SU-DHL-6 (cell line): ENCODE results near the gene PTPRE.
A peak's percentile ranks its signal among the peaks of the same experiment; 100 is the strongest.

ENCODE experiments used
- H2AFZ ChIP-seq: fragments of 200-600 bp; sonication (generic); 2 replicates; pipeline ENCODE4 v1.6.1; 2014; ENCODE audit warnings: low read depth, mild to moderate bottlenecking, moderate library complexity, mixed read lengths, antibody characterized with exemption, low read length; ENCODE audit not compliant: severe bottlenecking
- H3F3A ChIP-seq: fragments of 200-600 bp; shearing (Covaris generic); 2 replicates; pipeline ENCODE4 v1.6.0; 2016; ENCODE audit warnings: antibody characterized with exemption, mild to moderate bottlenecking; ENCODE audit not compliant: insufficient read depth
- H3K27ac ChIP-seq: fragments of 200-600 bp; sonication (generic); 2 replicates; pipeline ENCODE4 v1.5.1; 2016; ENCODE audit warnings: low read depth, mild to moderate bottlenecking, low read length, moderate library complexity, mixed read lengths
- H3K27me3 ChIP-seq: fragments of 200-600 bp; sonication (generic), shearing (Covaris generic); 2 replicates; pipeline ENCODE4 v1.6.0; 2014; ENCODE audit warnings: mild to moderate bottlenecking, low read length
- H3K36me3 ChIP-seq: fragments of 200-600 bp; sonication (generic); 2 replicates; pipeline ENCODE4 v1.6.1; 2014; ENCODE audit warnings: mild to moderate bottlenecking, low read length, mixed read lengths
- H3K4me2 ChIP-seq: fragments of 300-600, 200-600 bp; shearing (Covaris generic), sonication (generic); 2 replicates; pipeline ENCODE4 v1.6.0; 2014; ENCODE audit warnings: low read length, low read depth, mild to moderate bottlenecking; ENCODE audit not compliant: poor library complexity, severe bottlenecking
- H3K4me3 ChIP-seq: fragments of 200-600 bp; sonication (generic); 2 replicates; pipeline ENCODE4 v1.5.1; 2014; ENCODE audit warnings: antibody characterized with exemption, low read length, mild to moderate bottlenecking, mixed read lengths; ENCODE audit not compliant: insufficient read depth, poor library complexity, severe bottlenecking
- H3K79me2 ChIP-seq: fragments of 200-600 bp; sonication (generic); 2 replicates; pipeline ENCODE4 v1.6.1; 2014; ENCODE audit warnings: mild to moderate bottlenecking, low read length, moderate library complexity; ENCODE audit not compliant: insufficient read depth
- H3K9ac ChIP-seq: fragments of 200-600 bp; sonication (generic); 2 replicates; pipeline ENCODE4 v1.7.0; 2014; ENCODE audit warnings: mild to moderate bottlenecking, low read length
- H3K9me2 ChIP-seq: fragments of 200-600 bp; sonication (generic); replicated peaks from 2 replicates; pipeline ENCODE4 v1.6.1; 2014; ENCODE audit warnings: low read length; ENCODE audit not compliant: insufficient read depth
- H3K9me3 ChIP-seq: fragments of 200-600 bp; sonication (generic); 2 replicates; pipeline ENCODE4 v1.6.1; 2014; ENCODE audit warnings: low read length, mixed read lengths; ENCODE audit not compliant: insufficient read depth
- H4K20me1 ChIP-seq: fragments of 200-600 bp; sonication (generic); 2 replicates; pipeline ENCODE4 v1.6.1; 2014; ENCODE audit warnings: low read depth, mild to moderate bottlenecking, antibody characterized with exemption, low read length, moderate library complexity, mixed read lengths
- CTCF ChIP-seq: fragments of 200-600 bp; sonication (generic); IDR thresholded peaks from one replicate; pipeline ENCODE4 v1.5.1; 2017; ENCODE audit warnings: antibody characterized with exemption, mild to moderate bottlenecking, low read length, moderate library complexity; ENCODE audit not compliant: insufficient read depth, poor library complexity, severe bottlenecking
- EZH2phosphoT487 ChIP-seq: fragments of 200-600 bp; sonication (generic), shearing (Covaris generic); conservative IDR thresholded peaks from 2 replicates; pipeline ENCODE4 v1.6.1; 2018; ENCODE audit warnings: mild to moderate bottlenecking, antibody characterized with exemption, low read length, moderate library complexity, mixed read lengths

The PTPRE gene

GRCh38 chr10:128125416-128125943 lies 218.6 kb downstream of the PTPRE start:
- peaks cover 42% of the 10 kb centered on the region for H3K36me3 ChIP-seq
- peak overlapping the region; percentile 79 for H3K27ac ChIP-seq
- H3K79me2 ChIP-seq, result peaks cover 53% of the 10 kb centered on the region

GRCh38 chr10:128125944-128126764 lies 219.3 kb downstream of the PTPRE start, which contains the start of gene MKI67:
TSS of gene MKI67 (minus strand) at chr10:128126423. CDS start at chr10:128125667, 756 bp downstream.
- 0 out of 2 replicates have a peak, but pooled peaks cover 3% of the 10 kb centered on the region for H3F3A ChIP-seq
- H4K20me1 ChIP-seq, result peaks cover 31% of the 10 kb centered on the region
- no peaks in the 10 kb centered on the region for H3K27me3 ChIP-seq
- H2AFZ ChIP-seq, result peak within 1 kb of the TSS; percentile 97
- H3K9me3 ChIP-seq, result no peaks in the 10 kb centered on the region
- TF ChIP-seq CTCF, result no peak
- TF ChIP-seq EZH2phosphoT487, result no peak
- H3K27ac ChIP-seq, result peak within 1 kb of the TSS; percentile 79
- no peaks in the 10 kb centered on the region for H3K9me2 ChIP-seq
- H3K9ac ChIP-seq, result peak within 1 kb of the TSS; percentile 99
- peak within 1 kb of the TSS; percentile 97 for H3K4me3 ChIP-seq
- H3K36me3 ChIP-seq, result peaks cover 35% of the 10 kb centered on the region
- H3K79me2 ChIP-seq, result peaks cover 47% of the 10 kb centered on the region
- H3K4me2 ChIP-seq, result peak within 1 kb of the TSS; percentile 98

More at GRCh38 chr10:128125416-128125943, 218.6 kb downstream of the PTPRE start:
- Histone ChIP-seq H3K9ac (peak overlapping the region; percentile 99), H2AFZ (no peak overlapping the region), H3K4me3 (peak overlapping the region; percentile 97), H3K9me2 (no peaks in the 10 kb centered on the region), H4K20me1 (peaks cover 36% of the 10 kb centered on the region), H3K9me3 (no peaks in the 10 kb centered on the region), H3K27me3 (no peaks in the 10 kb centered on the region), H3F3A (0 out of 2 replicates have a peak, but pooled peaks cover 3% of the 10 kb centered on the region), H3K4me2 (peak overlapping the region; percentile 74)
- TF ChIP-seq CTCF (no peak), EZH2phosphoT487 (no peak)

GRCh38 chr10:128128582-128128981 lies 221.7 kb downstream of the PTPRE start:
- no peak overlapping the region for H3K4me3 ChIP-seq
- H4K20me1 ChIP-seq, result peaks cover 15% of the 10 kb centered on the region
- 0 out of 2 replicates have a peak, but pooled peaks cover 3% of the 10 kb centered on the region for H3F3A ChIP-seq
- no peak overlapping the region for H3K27ac ChIP-seq
- H2AFZ ChIP-seq, result no peak overlapping the region
- no peak overlapping the region for H3K4me2 ChIP-seq
- TF ChIP-seq EZH2phosphoT487 (no peak), CTCF (no peak)
- no peak overlapping the region for H3K9ac ChIP-seq
- peaks cover 14% of the 10 kb centered on the region for H3K36me3 ChIP-seq
- no peaks in the 10 kb centered on the region for H3K9me2 ChIP-seq
- no peaks in the 10 kb centered on the region for H3K9me3 ChIP-seq
- H3K27me3 ChIP-seq, result no peaks in the 10 kb centered on the region
- peaks cover 26% of the 10 kb centered on the region for H3K79me2 ChIP-seq
